ENCODE measurements around the gene SGTA.
"Not testable (repeated sequence)": the region's sequence is repeated elsewhere in the genome, so short reads cannot be mapped to it uniquely, and the experiment has no call there.

The SGTA gene

GRCh38 chr19:2795827-2796658 is 13.0 kb upstream of the SGTA start:
- no peak overlapping the region for H3K4me3 ChIP-seq (ENCODE audit: low read depth, low read length)

DNA sequence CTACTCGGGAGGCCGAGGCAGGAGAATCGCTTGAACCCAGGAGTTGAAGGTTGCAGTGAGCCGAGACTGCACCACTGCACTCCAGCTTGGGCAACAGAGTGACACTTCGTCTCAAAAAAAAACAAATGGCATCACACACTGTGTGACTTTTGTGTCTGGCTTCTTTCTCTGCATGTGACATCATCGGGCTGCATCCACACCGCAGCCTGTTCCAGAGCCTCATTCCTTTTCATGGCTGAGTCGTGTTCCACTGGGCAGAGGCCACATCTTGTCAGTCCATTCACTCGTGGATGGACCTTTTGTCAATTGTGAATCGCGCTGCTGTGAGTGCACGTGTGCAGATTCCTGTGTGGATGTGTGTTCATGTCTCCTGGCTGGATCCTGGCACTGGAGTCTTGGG is 10.5 kb upstream of the SGTA start:
- no peak overlapping the region for H3K4me3 ChIP-seq (ENCODE audit: low read depth, low read length)

DNA sequence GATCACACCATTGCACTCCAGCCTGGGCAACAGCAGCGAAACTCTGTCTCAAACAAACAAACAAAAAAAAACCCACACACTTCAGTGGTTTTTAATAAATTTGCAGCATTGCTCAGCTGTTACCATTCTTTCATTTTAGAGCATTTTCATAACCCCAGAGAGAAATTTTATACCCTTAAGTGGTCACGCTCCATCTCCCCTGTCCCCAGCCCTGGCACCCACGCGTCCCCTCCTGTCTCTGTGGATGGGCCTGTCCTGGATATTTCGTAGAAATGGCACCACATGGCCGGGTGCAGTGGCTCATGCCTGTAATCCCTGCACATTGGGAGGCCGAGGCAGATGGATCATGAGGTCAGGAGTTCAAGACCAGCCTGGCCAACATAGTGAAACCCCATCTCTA is 10.1 kb upstream of the SGTA start:
- no peak overlapping the region for H3K4me3 ChIP-seq (ENCODE audit: low read depth, low read length)

GRCh38 chr19:2792666-2793065 is 9.6 kb upstream of the SGTA start:
- H3K4me3 ChIP-seq (ENCODE audit: low read depth, low read length), result not testable (repeated sequence)

GRCh38 chr19:2791876-2792275 is 8.8 kb upstream of the SGTA start:
- H3K4me3 ChIP-seq (ENCODE audit: low read depth, low read length), result no peak overlapping the region

- H3K4me3 ChIP-seq (ENCODE audit: low read depth, low read length), result no peak overlapping the region
Observed at GRCh38 chr19:2791440-2791839, 8.4 kb upstream of the SGTA start.

DNA sequence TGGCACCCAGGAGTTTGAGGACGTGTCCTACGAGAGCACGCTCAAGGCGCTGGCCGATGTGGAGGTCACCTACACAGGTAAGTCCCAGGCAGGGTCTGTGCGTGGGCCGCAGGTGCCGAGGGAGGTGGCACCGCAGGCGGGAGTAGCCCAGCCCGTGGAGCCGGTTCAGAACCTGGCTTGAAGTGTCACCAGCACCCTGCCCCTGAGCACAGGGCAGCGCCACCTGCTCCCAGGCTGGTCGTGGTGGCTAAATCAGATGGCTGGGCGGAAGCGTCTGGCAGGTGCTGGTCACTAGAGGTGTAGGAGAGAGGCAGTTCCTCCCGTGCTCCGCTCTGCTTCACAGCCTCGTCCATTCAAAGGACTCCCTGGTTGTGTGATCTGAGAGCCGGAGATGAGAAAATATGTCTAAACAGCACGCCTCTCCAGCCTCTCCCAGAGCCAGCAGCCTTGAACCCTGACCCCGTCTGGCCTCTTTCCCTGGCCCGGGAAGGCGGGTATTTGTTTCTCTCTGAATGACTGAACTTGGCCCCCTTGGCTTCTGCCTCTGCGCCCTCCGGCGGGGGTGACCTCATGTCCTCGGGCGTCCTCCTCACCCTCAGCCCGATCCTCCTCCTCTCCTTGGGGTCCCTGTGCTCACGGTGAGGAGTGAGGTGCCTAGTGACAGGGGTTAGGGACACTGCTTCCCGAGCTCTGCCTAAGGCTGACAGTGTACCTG is 7.6 kb upstream of the SGTA start:
- no peak overlapping the region for H3K4me3 ChIP-seq (ENCODE audit: low read depth, low read length)

DNA sequence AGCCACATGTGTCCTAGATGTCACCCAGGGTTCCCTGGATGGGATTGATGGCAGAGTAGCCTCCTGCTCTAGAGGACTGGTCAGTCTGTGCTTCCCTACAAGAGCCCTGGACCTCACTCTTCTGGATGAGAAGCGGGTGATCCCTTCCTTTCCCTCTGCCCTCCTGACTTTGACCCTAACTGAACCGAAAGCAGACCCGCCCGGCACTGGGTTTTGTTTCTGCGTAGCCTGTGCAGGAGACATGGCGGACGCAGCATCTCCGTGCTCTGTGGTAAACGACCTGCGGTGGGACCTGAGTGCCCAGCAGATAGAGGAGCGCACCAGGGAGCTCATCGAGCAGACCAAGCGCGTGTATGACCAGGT is 7.1 kb upstream of the SGTA start:
- H3K4me3 ChIP-seq (ENCODE audit: low read depth, low read length), result no peak overlapping the region

DNA sequence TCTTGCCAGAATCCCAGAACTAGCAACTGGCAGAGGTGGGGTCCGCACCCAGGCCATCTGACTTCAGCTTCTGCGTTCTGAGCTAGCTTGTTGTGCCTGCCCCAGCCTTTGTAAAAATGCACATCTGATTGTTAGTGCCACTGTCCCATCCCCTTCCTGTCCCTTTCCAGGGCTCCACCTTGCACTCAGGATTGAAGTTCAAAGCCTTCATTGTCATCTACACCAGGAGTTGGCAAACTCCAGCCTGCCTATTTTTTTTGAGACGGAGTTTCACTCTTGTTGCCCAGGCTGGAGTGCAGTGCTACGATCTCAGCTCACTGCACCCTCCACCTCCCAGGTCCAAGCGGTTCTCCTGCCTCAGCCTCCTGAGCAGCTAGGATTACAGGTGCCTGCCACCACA is 5.2 kb upstream of the SGTA start:
- H3K4me3 ChIP-seq (ENCODE audit: low read depth, low read length), result no peak overlapping the region

DNA sequence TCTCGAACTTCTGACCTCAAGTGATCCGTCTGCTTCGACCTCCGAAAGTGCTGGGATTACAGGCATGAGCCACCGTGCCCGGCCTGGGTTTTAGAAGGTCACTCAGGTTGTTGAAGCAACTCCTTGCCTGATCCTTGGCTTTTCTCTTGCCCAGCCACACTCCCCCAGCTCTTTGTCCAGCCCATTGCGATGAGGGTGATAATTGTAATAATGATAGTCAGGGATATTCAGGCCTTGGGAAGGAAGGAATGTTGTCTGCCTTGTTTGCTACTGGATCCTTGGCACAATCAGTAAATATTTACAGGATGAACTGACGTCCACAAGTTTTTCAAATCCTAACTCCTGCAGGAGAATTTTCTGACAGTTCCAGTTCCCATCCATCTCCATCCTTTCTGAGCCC is 4.0 kb upstream of the SGTA start:
- no peak overlapping the region for H3K4me3 ChIP-seq (ENCODE audit: low read depth, low read length)

DNA sequence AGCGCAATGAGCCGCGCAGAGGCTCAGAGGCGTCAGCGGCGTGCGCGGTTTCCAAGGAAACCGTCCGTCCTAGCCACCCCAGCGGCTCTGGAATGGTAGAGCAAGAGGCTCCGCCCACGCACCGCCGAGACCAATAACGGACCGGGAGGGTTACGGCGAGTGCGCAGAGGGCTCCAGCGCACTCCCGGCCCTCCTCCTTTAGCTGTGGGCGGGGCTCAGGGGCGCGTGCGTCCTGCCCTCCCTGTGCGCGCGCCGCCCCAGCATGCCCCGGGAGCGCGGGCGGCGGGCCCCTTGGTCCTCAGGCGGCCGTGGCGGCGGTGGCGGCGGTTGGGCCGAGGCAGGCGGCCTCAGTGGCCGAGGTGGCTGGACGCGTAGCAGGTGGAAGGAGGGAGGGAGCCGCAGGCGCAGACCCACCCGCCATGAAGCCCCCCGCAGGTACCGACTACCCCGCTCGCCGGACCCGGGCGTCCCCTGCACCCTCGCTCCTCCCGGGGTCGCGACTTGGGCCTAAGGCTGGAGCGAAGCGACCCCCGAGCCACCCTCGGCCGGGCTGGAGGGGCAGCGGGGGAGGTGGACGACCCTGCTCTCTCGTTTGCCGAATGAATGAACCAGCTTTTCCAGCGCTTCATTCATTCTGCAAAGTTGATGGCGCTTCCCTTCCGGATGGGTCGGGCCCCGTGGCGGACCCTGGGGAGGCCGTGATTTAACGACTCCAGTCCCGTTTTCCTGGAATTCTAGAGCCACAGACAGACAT is 2.3 kb upstream of the SGTA start, which contains the start of gene THOP1:
Gene THOP1, plus strand, starts transcription at position 260 of the 754 bp plus-strand sequence. Its CDS starts 160 bp downstream, at position 420.
- H3K4me3 ChIP-seq (ENCODE audit: low read depth, low read length), result peak within 1 kb of the TSS; percentile 83

DNA sequence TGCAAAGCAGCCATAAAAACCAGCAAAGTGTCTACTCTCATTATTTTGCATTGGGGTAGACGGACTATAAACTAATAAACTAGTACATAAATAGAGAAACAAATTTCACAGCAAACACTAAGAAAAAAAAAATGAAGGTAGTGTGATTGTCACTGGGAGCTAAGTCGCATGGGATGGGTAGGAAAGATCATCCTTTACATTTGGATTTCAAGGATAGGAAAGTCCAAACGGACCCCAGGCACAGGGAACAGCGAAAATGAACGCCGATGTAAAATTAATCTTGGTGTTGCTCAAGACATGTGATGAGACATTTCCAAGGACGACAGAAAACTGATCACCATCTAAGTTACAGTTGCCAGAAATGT is 690 bp upstream of the SGTA start:
- no peak overlapping the region for H3K4me3 ChIP-seq (ENCODE audit: low read depth, low read length)

GRCh38 chr19:2782329-2782935 is 641 bp downstream of the SGTA start:
- H3K4me3 ChIP-seq (ENCODE audit: low read depth, low read length), result peak overlapping the region; percentile 85

- no peak overlapping the region for H3K4me3 ChIP-seq (ENCODE audit: low read depth, low read length)
Observed at GRCh38 chr19:2780284-2780683, 2.8 kb downstream of the SGTA start.

DNA sequence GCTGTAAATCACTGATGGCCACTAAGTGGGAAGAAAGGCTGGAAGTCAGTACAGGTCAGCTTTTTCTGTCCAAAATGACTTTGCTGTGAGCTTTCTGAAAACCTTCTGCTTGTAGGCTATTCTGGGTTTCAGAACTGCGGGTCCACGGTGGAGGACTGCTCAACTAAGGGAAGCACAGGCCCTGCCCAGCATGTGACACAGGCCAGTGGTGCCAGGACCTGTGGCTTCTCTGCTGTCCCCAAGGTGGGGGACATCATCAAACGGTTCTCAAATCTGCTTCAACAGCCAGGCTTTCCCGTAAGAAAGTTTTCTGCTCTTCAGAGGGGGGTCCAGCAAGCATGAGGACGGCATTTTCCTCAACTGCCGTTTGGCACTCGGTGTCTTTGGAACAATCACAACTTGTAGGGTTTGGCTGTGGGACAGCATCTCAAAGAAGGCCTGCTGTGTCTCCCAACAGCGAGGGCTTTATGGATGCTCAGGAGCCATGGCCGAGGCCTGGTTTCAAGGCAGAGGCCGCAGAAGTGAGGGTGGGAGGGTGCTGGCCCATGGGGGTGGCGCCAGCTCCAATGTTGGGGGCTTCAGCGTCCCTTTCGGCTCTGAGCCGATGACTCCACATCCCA is 3.8 kb downstream of the SGTA start:
- H3K4me3 ChIP-seq (ENCODE audit: low read depth, low read length), result no peak overlapping the region

DNA sequence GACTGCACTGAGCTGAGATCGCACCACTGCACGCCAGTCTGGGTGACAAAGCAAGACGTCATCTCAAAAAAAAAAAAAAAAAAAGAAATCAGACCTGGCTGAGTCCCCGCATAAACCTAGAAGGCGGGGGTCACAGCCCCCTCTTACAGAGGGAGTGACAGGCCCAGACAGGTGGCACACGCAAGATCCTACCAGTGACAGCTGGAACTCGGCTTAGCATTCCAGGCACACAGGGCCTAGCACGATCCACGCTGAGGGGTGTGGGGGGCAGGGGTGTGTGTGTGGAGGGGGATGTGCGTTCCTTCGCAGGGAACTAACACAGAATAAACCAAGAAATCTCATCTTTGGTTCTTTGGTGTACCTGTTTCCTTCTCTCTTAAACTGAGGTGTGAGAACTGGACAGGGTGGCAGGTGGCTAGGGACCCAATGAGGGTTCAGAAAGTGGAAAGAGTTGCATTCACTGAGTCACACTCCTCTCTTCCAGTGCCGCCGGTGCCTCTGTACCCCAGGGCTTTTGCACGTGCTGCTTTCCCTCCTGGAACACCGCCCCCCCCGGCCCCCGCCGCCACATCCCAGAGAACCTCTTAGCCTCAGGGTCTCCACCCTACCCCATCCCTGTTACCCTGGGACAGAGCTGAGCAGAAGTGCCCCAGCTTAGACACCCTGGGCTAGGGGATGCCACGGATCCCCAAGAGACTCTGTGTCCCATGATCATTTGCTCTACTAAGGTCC is 5.0 kb downstream of the SGTA start:
- no peak overlapping the region for H3K4me3 ChIP-seq (ENCODE audit: low read depth, low read length)

GRCh38 chr19:2775556-2776430 is 7.3 kb downstream of the SGTA start:
- no peak overlapping the region for H3K4me3 ChIP-seq (ENCODE audit: low read depth, low read length)

- no peak overlapping the region for H3K4me3 ChIP-seq (ENCODE audit: low read depth, low read length)
Observed at GRCh38 chr19:2774953-2775555, 8.0 kb downstream of the SGTA start.

Measured in iPS-11a (cell line).